Immature natural killer cell (primary cell): ENCODE measurements around the gene PCSK7. TPM values are rescaled to one million over a fixed set of nuclear protein-coding genes. Genes with fewer than 3 reads are reported as not detected.
"Not testable (repeated sequence)": the region's sequence is repeated elsewhere in the genome, so short reads cannot be mapped to it uniquely, and the experiment has no call there.

Experiments
- DNase-seq, 3 donors: peaks; one replicate each; pipeline ENCODE4 v3.0.0; 2022; ENCODE audit warnings: mixed read lengths in 1 of 3
- H3K27ac Mint-ChIP-seq, 6 donors: one replicate each; pipeline ENCODE4 v1.8.0; 2020; ENCODE audit warnings: mixed read lengths in 6 of 6, mild to moderate bottlenecking in 5 of 6, inconsistent platforms in 4 of 6, moderate library complexity in 3 of 6
- H3K27me3 Mint-ChIP-seq, 3 donors: one replicate each; pipeline ENCODE4 v1.8.0; 2020 to 2021; ENCODE audit warnings: low read depth in 3 of 3, mild to moderate bottlenecking in 3 of 3, mixed read lengths in 3 of 3, moderate library complexity in 3 of 3, inconsistent platforms in 1 of 3
- H3K36me3 Mint-ChIP-seq, 3 donors: one replicate each; pipeline ENCODE4 v1.8.0; 2020; ENCODE audit warnings: mixed read lengths in 3 of 3, inconsistent platforms in 2 of 3, mild to moderate bottlenecking in 2 of 3
- H3K4me1 Mint-ChIP-seq, 2 donors: one replicate each; pipeline ENCODE4 v1.8.0; 2020; ENCODE audit warnings: inconsistent platforms in 2 of 2, mild to moderate bottlenecking in 2 of 2, mixed read lengths in 2 of 2, moderate library complexity in 1 of 2
- H3K4me3 Mint-ChIP-seq, 5 donors: one replicate each; pipeline ENCODE4 v1.8.0; 2020; ENCODE audit warnings: mild to moderate bottlenecking in 5 of 5, mixed read lengths in 5 of 5, inconsistent platforms in 3 of 5, moderate library complexity in 3 of 5
- H3K9me3 Mint-ChIP-seq, 6 donors: one replicate each; pipeline ENCODE4 v1.8.0; 2020; ENCODE audit warnings: mild to moderate bottlenecking in 6 of 6, mixed read lengths in 6 of 6, inconsistent platforms in 4 of 6, moderate library complexity in 3 of 6
- polyA plus RNA-seq, 3 donors: library from polyadenylated mRNA; unstranded; fragments of 300-500 nt; fragmentation: Illumina TruSeq; gene quantifications; one replicate each; pipeline ENCODE4 v1.2.3, GENCODE V29; 2021

Gene PCSK7
- polyA plus RNA-seq, 3 donors from 2014 or later, result 32.8 to 96.3 (median 38.8) TPM

DNA sequence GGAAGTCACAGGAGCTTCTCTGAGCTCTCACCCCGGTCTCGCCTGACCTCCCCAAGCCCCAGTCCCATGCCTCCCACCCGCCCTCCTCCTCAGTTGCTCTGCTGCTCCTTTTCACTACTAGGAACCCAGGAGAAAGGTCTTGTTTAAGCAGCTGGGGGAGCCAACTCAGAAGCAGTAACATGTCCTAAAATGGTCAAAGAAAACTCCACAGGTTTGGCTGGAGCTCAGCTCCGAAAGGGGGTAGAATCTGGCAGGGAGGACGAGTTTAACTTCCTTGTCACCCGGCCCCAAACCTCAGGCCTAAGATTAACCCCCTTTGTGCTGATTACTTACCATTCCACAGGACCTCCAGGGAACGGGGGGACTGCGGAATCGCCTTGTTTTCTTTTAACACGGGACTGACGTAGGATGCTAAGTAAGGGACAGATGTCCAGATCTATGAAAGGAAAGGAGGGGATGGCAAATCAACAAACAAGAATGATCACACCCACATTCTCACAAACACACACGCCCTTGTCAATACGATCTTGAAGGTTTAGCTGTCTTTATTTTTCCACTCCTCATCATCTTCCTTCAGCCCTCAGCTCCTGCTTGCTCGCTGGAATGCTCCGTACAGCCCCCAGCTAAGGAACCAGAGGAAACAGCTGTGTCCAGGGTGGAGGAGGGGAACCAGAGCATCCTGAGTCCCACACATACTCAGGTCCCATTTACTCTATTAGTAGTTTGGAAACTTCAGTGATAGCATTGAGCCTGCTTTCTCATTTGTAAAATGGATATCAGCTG is 13.5 kb downstream of the PCSK7 start:
- peaks cover 0 to 4% of the 10 kb centered on the region in 2 donors for H3K4me1 Mint-ChIP-seq
- H3K27me3 Mint-ChIP-seq, result peaks cover 0 to 3% (median 0%) of the 10 kb centered on the region in 3 donors
- H3K36me3 Mint-ChIP-seq, result peaks cover 20 to 56% (median 31%) of the 10 kb centered on the region in 3 donors
- no peaks in the 10 kb centered on the region for H3K9me3 Mint-ChIP-seq
- H3K4me3 Mint-ChIP-seq, result no peak overlapping the region
- H3K27ac Mint-ChIP-seq, result peak overlapping the region in 2 of 6 donors; percentile 55 to 57
- no peak for DNase-seq

DNA sequence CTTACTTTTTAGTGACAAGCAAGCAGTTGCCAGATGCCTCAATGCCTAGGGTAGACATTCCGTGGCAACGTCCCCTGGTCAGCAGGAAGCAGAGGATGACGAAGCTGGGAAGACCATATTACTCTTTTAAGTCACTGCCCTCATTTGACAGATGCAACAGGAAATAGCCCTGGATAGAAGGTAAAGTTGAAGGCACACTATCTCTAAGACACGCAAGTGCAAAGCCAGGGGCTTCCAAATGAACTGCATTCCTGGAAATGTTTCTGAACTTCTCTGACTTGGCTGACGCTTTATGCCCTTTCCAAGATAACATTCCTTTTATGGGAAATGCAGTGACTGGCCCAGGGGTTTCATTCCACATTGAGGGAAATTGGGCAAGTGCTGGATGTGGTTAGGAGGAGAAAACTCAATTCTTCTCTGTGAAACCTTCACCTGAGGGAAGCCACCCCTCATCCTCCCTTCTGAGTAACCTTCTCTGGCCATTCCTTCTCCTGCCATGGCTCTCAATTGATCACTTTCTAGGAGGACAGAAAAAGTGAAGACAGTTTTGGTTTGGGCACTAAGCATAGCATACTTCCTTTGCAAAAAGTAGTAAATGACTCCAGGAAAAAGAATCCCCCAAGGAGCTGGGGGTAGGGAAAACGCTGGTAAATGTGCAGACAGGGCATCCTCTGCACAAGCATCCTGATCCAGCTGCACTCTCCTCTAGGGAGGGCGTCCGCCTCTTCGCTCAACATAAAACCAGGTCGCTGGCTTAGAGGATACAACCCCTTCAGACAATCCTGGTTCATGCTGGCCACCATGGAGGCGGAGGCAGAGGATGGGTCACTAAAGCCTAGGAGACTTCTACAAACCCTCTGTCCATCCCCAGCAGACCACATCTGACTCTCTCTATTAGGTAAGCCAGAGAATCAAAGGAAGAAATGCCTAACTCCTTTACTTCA is 14.5 kb downstream of the PCSK7 start:
- H3K4me1 Mint-ChIP-seq, result peaks cover 0 to 4% of the 10 kb centered on the region in 2 donors
- peaks cover 0 to 3% (median 3%) of the 10 kb centered on the region in 3 donors for H3K27me3 Mint-ChIP-seq
- peaks cover 24 to 61% (median 35%) of the 10 kb centered on the region in 3 donors for H3K36me3 Mint-ChIP-seq
- H3K9me3 Mint-ChIP-seq, result no peaks in the 10 kb centered on the region
- H3K27ac Mint-ChIP-seq, result peak overlapping the region in 4 of 6 donors; percentile 21 to 59 (median 56)
- no peak for DNase-seq
- H3K4me3 Mint-ChIP-seq, result no peak overlapping the region

DNA sequence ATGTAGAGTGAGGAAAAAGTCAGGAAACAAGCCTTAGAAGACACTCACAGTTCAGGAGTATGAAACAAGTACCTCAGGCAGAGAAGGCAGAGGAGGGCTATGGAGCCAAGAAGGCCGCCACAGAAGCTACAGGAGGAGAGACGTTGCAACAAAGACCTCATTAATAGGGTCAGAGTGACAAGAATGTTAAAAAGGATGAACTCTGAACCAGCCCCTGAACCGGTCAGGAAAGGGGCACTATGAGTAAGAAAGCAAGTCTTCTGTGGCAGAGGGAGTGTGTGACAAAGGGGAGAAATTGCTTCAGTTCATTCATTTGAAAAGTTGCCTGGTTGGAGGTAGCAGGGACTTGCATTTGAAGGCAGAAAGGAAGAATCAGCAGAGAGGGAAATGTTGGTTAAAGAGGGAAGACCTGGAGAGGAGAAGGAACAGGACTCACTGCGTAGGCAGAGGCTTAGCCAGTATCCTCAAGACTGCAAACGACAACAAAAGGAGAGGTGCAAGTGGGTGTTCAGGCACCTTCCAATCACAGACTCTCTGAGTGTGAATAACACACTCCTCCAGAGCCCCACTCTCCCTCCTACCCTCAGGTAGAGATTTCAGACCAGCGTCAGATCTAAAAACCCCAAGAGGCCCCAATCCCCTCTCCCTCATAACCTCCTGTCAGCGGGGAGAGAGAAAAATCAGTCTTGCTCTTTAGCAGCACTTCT is 17.3 kb downstream of the PCSK7 start:
- peaks cover 0 to 3% (median 3%) of the 10 kb centered on the region in 3 donors for H3K27me3 Mint-ChIP-seq
- H3K9me3 Mint-ChIP-seq, result no peaks in the 10 kb centered on the region
- no peak for DNase-seq
- no peak overlapping the region for H3K4me3 Mint-ChIP-seq
- H3K36me3 Mint-ChIP-seq, result peaks cover 20 to 55% (median 34%) of the 10 kb centered on the region in 3 donors
- H3K4me1 Mint-ChIP-seq, result peaks cover 2 to 6% of the 10 kb centered on the region in 2 donors
- H3K27ac Mint-ChIP-seq, result peak overlapping the region in 3 of 6 donors; percentile 15 to 75 (median 25)

DNA sequence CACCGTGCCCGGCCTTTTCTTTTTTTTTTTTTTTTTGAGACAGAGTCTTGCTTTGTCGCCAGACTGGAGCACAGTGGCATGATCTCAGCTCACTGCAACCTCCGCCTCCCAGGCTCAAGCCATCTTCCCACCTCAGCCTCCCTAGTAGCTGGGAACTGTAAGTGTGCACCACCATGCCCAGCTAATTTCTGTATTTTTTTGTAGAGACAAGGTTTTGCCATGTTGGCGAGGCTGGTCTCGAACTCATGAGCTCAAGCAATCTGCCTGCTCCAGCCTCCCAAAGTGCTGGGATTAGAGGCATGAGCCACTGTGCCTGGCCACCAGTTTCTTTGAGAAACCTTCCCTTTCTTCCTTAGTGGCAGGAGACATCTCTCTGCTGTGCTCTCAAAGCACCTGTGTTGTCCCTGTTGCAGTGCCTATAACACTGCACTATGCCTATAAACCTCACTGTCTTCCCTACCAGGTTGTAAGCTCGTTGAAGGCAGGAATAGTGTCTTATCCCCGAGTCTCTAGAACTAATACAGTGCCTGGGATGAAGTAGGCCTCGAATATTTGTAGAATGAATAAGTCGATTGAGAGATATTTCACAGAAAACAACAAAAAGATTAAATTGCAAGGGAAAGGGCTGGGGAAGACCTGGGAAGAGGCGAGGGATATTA is 19.0 kb downstream of the PCSK7 start:
- no peak overlapping the region for H3K4me3 Mint-ChIP-seq
- peaks cover 0 to 6% (median 0%) of the 10 kb centered on the region in 3 donors for H3K27me3 Mint-ChIP-seq
- H3K27ac Mint-ChIP-seq, result peak overlapping the region in 1 of 6 donors; percentile 2
- no peaks in the 10 kb centered on the region for H3K9me3 Mint-ChIP-seq
- H3K36me3 Mint-ChIP-seq, result peaks cover 16 to 39% (median 27%) of the 10 kb centered on the region in 3 donors
- DNase-seq, result no peak
- H3K4me1 Mint-ChIP-seq, result peaks cover under 1 to 6% of the 10 kb centered on the region in 2 donors

DNA sequence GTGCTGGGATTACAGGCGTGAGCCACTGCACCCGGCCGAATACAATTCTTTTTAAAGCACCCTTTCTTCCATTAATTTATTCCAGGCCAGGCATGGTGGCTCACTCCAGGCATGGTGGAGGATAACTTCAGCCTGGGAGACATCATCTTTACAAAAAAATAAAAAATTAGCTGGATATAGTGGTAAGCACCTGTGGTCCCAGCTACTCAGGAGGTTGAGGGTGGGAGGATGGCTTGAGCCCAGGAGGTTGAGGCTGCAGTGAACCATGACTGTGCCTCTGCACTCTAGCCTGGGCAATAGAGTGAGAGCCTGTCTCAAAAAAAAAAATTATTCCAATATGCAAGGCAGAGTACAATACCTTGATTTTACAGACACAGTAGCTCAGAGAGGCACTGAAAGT is 21.3 kb downstream of the PCSK7 start:
- Mint-ChIP-seq H3K4me3 (no peak overlapping the region), H3K27me3 (peaks cover 0 to 6% (median 0%) of the 10 kb centered on the region in 3 donors), H3K9me3 (no peaks in the 10 kb centered on the region), H3K4me1 (peaks cover 0 to 6% of the 10 kb centered on the region in 2 donors), H3K27ac (peak overlapping the region in 1 of 6 donors; percentile 69), H3K36me3 (peaks cover 16 to 28% (median 27%) of the 10 kb centered on the region in 3 donors)
- no peak for DNase-seq

DNA sequence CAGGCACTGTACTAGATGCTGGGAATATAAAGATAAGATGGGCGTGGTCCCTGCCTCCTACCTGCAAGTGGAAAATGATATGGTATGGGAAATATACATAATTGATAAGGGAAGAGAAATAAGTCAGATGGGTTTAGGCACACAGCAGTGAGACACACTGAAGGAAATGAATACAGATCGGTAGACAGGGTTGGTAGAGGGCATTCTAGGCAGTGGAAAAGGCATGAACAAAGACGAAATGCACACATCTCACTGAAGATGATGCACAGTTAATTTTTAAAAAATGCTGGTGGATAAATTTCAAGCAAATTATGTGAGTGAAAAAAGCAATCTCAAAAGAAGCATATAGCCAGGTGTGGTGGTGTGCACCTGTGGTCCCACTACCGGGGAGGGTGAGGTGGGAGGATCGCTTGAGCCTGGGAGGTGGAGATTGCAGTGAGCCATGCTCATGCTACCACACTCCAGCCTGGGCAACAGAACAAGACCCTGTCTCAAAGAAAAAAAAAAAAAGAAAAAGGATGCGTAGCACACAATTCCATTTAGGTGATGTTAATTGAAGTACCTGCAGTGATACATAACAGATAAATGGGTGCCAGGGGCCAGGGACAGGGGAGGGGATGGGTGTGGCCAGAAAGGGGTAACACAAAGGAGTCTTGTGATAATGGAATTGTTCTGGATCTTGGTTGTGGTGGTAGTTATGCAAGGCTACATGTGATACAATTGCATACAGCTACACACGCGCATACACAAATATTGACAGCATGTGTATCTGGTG is 22.3 kb downstream of the PCSK7 start:
- not testable (repeated sequence) for H3K27me3 Mint-ChIP-seq, H3K9me3 Mint-ChIP-seq, H3K4me3 Mint-ChIP-seq, H3K4me1 Mint-ChIP-seq, DNase-seq
- peak overlapping the region in 3 of 6 donors; percentile 43 to 57 (median 48) for H3K27ac Mint-ChIP-seq
- peaks cover 15 to 30% (median 23%) of the 10 kb centered on the region in 3 donors for H3K36me3 Mint-ChIP-seq

DNA sequence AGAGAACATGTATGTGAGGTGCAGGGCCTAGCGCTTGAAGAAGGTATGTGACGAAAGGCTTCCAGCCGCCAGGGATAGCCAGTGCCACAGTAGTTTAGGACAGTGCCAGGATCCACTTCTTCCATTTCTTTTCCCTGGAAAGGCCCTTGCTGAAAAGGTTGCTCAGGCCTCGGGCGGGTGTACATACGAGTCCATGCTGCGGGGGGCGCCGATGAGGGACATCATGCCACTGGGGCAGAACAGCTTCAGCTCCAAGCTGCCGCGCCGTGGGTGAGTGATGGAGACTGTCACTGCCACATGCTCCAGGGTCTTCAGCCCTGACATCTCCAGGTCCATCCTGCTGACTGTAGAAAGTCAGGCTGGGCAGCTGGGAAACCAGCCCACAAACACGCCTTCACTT is 23.2 kb downstream of the PCSK7 start:
- not testable (repeated sequence) for DNase-seq, H3K4me3 Mint-ChIP-seq, H3K4me1 Mint-ChIP-seq, H3K27me3 Mint-ChIP-seq, H3K27ac Mint-ChIP-seq, H3K9me3 Mint-ChIP-seq
- H3K36me3 Mint-ChIP-seq, result peaks cover 10 to 28% (median 18%) of the 10 kb centered on the region in 3 donors

DNA sequence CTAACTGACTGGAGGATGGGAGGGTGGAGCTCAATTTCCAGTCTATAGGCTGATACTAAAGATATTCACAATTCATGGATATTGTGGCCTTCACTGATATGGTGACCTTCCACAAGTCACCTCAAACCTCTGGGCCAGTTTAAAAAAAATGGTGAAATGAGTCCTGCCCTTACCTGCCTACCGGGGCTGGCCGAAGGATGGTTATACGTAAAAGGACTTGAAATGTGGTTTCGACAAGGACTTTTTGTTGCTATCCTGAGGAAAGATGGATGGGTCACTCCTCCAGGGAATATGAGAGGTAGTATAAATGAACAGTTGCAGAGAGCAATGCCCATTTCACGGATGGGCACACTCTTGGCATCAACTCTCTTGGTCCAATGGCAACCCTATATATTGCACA is 24.4 kb downstream of the PCSK7 start:
- not testable (repeated sequence) for H3K27me3 Mint-ChIP-seq, H3K9me3 Mint-ChIP-seq, DNase-seq, H3K4me3 Mint-ChIP-seq, H3K4me1 Mint-ChIP-seq, H3K27ac Mint-ChIP-seq
- H3K36me3 Mint-ChIP-seq, result peaks cover 3 to 20% (median 9%) of the 10 kb centered on the region in 3 donors

DNA sequence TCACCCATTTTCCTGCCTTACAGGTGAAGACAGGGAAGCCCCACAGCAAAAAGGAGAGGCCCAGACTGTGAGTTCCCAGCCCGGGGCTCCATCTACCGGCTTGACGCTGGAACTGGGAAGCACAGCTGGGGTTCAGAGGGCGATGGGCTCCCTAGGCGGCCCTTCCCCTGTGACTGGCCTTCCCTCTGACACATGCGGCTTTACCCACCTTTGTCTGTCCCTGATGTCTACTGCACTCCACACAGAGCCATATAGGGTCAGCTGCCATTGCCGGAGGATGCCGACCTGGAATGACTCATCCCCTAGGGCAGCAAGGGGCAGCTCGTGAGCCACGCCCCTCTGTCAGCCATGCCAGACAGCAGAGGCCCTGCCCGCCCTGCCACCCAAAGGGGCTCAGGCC is 25.0 kb downstream of the PCSK7 start:
- peaks cover 3 to 20% (median 8%) of the 10 kb centered on the region in 3 donors for H3K36me3 Mint-ChIP-seq

DNA sequence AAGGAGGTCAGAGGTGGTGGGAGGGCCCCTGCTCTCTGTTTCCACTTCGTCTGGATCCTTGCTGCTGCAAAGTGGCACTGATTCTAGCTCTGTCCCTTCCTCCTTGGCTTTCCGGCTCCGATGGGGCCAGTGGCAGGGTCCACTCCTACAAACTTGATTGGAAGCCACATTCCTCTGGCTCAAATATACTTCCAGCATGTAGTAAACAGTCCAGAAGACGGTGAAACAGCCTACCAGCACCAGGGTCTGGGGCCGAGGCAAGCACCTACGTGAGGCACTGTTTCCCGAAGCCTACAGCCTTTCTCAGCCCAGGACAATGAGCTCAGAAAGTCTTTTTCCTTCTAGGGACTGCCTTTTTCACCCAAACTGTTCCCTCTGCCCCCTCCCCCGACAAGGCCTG is 25.8 kb downstream of the PCSK7 start:
- H3K27me3 Mint-ChIP-seq, H3K4me1 Mint-ChIP-seq, DNase-seq, H3K4me3 Mint-ChIP-seq, H3K9me3 Mint-ChIP-seq: not testable (repeated sequence)
- H3K36me3 Mint-ChIP-seq, result peaks cover 3 to 16% (median 3%) of the 10 kb centered on the region in 3 donors
- peak overlapping the region in 1 of 6 donors; percentile 34 for H3K27ac Mint-ChIP-seq

More for the DNA sequence above, 25.0 kb downstream of the PCSK7 start:
- not testable (repeated sequence) for DNase-seq, H3K4me1 Mint-ChIP-seq, H3K27ac Mint-ChIP-seq, H3K27me3 Mint-ChIP-seq, H3K4me3 Mint-ChIP-seq, H3K9me3 Mint-ChIP-seq

DNA sequence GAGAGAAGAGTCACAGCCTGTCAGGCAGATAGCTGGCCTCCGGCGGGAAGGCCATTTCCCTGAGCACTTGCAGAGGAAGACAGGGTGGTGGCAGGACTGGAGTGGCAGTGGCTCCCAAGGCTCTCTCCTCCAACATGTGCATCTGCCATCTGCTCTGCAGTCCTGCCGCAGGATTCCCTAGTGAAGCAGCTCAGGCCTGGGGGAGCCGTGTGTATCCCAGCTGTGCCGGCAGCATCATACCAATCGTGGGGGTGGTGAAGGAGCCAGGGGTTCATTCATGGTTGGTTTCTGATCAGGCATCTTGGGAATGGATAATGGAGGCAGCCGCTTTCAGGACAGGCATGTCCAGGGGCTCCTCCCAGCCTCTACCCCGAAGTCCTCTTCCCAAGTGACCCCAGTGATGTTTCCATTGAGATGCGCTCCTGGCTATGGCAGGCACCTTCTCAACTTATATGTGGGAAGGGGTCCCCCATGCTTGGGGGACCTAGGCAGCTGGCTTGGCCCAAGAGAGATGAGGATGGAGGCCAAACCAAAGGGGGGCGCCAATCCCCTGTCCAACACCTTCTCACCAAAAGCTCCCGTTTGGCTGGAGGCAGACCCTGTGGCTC is 26.6 kb downstream of the PCSK7 start:
- Mint-ChIP-seq H3K36me3 (peaks cover 3 to 16% (median 3%) of the 10 kb centered on the region in 3 donors), H3K27ac (no peak overlapping the region), H3K9me3 (no peaks in the 10 kb centered on the region), H3K4me1 (no peaks in the 10 kb centered on the region), H3K4me3 (no peak overlapping the region), H3K27me3 (peaks cover 0 to 2% (median 0%) of the 10 kb centered on the region in 3 donors)
- no peak for DNase-seq
